ENCODE measurements around the gene TBXAS1. TPM values are rescaled to one million over a fixed set of nuclear protein-coding genes. Genes with fewer than 3 reads are reported as not detected.

Gene TBXAS1
- total RNA-seq, 2 experiments from 2014 or later: 0.86 TPM; not detected in 1

DNA sequence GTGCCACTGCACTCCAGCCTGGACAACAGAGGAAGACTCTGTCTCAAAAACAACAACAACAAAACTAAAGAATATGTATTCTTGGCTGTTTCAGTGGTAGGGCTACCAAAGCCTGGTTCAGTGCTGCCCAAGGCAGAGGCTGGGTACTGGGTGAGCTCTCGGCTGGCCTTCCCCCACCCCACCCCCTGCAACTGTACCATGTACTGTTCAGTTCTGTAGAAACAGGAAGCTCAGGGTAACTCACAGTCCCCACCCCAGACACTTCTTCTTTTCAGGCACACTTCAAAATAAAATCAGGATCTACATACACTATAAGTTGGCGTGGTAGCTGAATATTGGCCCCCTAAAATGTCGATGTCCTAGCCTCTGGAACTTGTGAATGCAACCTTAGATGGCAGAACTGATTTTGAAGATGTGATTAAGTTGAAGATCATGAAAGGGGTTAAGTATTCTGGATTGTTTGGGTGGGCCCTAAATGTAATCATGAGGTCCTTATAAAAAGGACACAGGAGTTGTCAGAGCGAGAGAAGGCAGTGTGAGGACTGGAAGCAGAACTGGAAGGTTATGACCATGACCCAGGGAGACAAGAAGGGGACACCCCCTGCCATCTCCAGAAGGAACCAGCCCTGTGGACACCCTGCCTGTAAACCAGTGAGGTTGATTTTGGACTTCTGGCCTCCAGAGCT lies 31.2 kb downstream of the TBXAS1 start:
- H2AFZ ChIP-seq (ENCODE audit: low read length): no peak overlapping the region
- intact Hi-C loops (cut with micrococcal nuclease; ENCODE audit: unreplicated experiment): no loop called here

GRCh38 chr7:139861803-139862202 lies 32.7 kb downstream of the TBXAS1 start:
- ChIA-PET CTCF (ENCODE audit: unreplicated experiment) (no interaction called here), POLR2A (no interaction called here)
- TF ChIP-seq EZH2phosphoT487 (IDR thresholded peaks at IDR 0.05; ENCODE audit: borderline replicate concordance, low read depth, low read length): no peak
- TF ChIP-seq, protein P1, sequence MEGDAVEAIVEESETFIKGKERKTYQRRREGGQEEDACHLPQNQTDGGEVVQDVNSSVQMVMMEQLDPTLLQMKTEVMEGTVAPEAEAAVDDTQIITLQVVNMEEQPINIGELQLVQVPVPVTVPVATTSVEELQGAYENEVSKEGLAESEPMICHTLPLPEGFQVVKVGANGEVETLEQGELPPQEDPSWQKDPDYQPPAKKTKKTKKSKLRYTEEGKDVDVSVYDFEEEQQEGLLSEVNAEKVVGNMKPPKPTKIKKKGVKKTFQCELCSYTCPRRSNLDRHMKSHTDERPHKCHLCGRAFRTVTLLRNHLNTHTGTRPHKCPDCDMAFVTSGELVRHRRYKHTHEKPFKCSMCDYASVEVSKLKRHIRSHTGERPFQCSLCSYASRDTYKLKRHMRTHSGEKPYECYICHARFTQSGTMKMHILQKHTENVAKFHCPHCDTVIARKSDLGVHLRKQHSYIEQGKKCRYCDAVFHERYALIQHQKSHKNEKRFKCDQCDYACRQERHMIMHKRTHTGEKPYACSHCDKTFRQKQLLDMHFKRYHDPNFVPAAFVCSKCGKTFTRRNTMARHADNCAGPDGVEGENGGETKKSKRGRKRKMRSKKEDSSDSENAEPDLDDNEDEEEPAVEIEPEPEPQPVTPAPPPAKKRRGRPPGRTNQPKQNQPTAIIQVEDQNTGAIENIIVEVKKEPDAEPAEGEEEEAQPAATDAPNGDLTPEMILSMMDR (conservative IDR thresholded peaks at IDR 0.05; ENCODE audit: low read length): no peak
- no peak overlapping the region for H3K4me2 ChIP-seq (ENCODE audit: low read length)
- DNase-seq (ENCODE audit: low spot score): no peak
- no peaks in the 10 kb centered on the region for H4K20me1 ChIP-seq (ENCODE audit: insufficient read depth, low read length)
- H2AFZ ChIP-seq (ENCODE audit: low read length): no peak overlapping the region
- H3K4me3 ChIP-seq (ENCODE audit: low read depth, low read length, poor library complexity, severe bottlenecking): no peak overlapping the region
- no peak overlapping the region for H3K27ac ChIP-seq (ENCODE audit: low read depth, low read length, poor library complexity, severe bottlenecking)
- H3K79me2 ChIP-seq (ENCODE audit: insufficient read depth, low read depth, low read length): no peaks in the 10 kb centered on the region
- no peaks in the 10 kb centered on the region for H3K9me3 ChIP-seq (ENCODE audit: low read length)
- no peaks in the 10 kb centered on the region for H3K9me2 ChIP-seq (ENCODE audit: insufficient read depth, low read length)
- H3K4me1 ChIP-seq (ENCODE audit: insufficient read depth, low read length, poor library complexity, severe bottlenecking): peaks cover 8% of the 10 kb centered on the region
- intact Hi-C loops (cut with micrococcal nuclease; ENCODE audit: unreplicated experiment): no loop called here
- H3K36me3 ChIP-seq (ENCODE audit: insufficient read depth, low read length): no peaks in the 10 kb centered on the region
- no TSS peak for BruUV-seq (replicated peaks)

More for the DNA sequence above, 31.2 kb downstream of the TBXAS1 start:
- Histone ChIP-seq H3K36me3 (ENCODE audit: insufficient read depth, low read length) (no peaks in the 10 kb centered on the region), H3K27ac (ENCODE audit: low read depth, low read length, poor library complexity, severe bottlenecking) (no peak overlapping the region), H3K9me3 (ENCODE audit: low read length) (no peaks in the 10 kb centered on the region), H3K4me3 (ENCODE audit: low read depth, low read length, poor library complexity, severe bottlenecking) (no peak overlapping the region), H3K4me1 (ENCODE audit: insufficient read depth, low read length, poor library complexity, severe bottlenecking) (peaks cover 14% of the 10 kb centered on the region), H3K79me2 (ENCODE audit: insufficient read depth, low read depth, low read length) (no peaks in the 10 kb centered on the region), H3K4me2 (ENCODE audit: low read length) (no peak overlapping the region), H3K9me2 (ENCODE audit: insufficient read depth, low read length) (no peaks in the 10 kb centered on the region), H4K20me1 (ENCODE audit: insufficient read depth, low read length) (no peaks in the 10 kb centered on the region)
- POLR2A ChIA-PET: interaction anchor here (0.6 to 0.7 kb wide), 3 partner anchors 56 to 461 kb away, joined by 3 read pairs; no protein-coding TSS in a partner anchor
- CTCF ChIA-PET (ENCODE audit: unreplicated experiment): no interaction called here
- no TSS peak for BruUV-seq (replicated peaks)
- TF ChIP-seq, protein P1 (conservative IDR thresholded peaks at IDR 0.05; ENCODE audit: low read length): no peak
- no peak for TF ChIP-seq EZH2phosphoT487 (IDR thresholded peaks at IDR 0.05; ENCODE audit: borderline replicate concordance, low read depth, low read length)
- peak; percentile 26 for DNase-seq (ENCODE audit: low spot score)

DNA sequence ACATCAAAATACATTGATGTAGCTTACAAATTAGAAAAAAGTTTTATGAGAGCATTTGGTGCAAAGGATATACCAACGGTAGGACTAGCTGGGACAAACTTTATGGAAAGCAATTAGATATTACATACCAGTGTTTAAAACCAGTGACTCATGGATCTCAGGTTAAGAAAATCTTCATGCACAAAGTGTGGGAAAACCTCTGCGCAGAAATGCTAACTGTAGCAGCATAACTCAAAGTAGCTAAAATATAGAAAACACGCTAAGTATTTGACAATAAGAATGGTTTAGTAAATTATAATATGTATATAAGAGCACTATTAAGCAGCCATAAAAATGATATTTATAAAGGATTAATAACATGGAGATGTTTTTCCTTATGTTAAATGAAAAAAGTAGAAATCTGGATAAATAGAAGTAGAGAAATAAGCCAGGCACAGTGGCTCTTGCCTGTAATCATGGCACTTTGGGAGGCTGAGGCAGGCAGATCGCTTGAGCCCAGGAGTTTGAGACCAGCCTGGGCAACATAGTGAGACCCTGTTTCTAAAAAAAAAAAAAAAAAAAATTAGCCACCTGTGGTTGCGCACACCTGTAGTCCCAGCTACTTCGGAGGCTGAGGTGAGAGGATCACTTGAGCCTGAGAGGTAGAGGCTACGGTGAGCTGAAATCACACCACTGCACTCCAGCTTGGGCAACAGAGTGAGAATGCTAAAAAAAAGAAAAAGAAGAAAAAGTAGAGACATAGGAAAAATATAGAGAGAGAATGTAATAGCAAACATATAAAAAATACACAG lies 37.2 kb downstream of the TBXAS1 start:
- H3K4me1 ChIP-seq (ENCODE audit: insufficient read depth, low read length, poor library complexity, severe bottlenecking): no peaks in the 10 kb centered on the region
- no peak for DNase-seq (ENCODE audit: low spot score)
- no peak overlapping the region for H3K4me3 ChIP-seq (ENCODE audit: low read depth, low read length, poor library complexity, severe bottlenecking)
- intact Hi-C loops (cut with micrococcal nuclease; ENCODE audit: unreplicated experiment): no loop called here
- no peaks in the 10 kb centered on the region for H4K20me1 ChIP-seq (ENCODE audit: insufficient read depth, low read length)
- no peaks in the 10 kb centered on the region for H3K36me3 ChIP-seq (ENCODE audit: insufficient read depth, low read length)
- H3K9me3 ChIP-seq (ENCODE audit: low read length): no peaks in the 10 kb centered on the region
- H3K9me2 ChIP-seq (ENCODE audit: insufficient read depth, low read length): no peaks in the 10 kb centered on the region
- POLR2A ChIA-PET: no interaction called here
- BruUV-seq (replicated peaks): no TSS peak
- TF ChIP-seq, protein P1 (conservative IDR thresholded peaks at IDR 0.05; ENCODE audit: low read length): no peak
- no peak for TF ChIP-seq EZH2phosphoT487 (IDR thresholded peaks at IDR 0.05; ENCODE audit: borderline replicate concordance, low read depth, low read length)
- H3K27ac ChIP-seq (ENCODE audit: low read depth, low read length, poor library complexity, severe bottlenecking): no peak overlapping the region
- CTCF ChIA-PET (ENCODE audit: unreplicated experiment): no interaction called here
- no peak overlapping the region for H3K4me2 ChIP-seq (ENCODE audit: low read length)
- H2AFZ ChIP-seq (ENCODE audit: low read length): no peak overlapping the region
- no peaks in the 10 kb centered on the region for H3K79me2 ChIP-seq (ENCODE audit: insufficient read depth, low read depth, low read length)
